ENCODE data around the gene SIVA1.

DNA sequence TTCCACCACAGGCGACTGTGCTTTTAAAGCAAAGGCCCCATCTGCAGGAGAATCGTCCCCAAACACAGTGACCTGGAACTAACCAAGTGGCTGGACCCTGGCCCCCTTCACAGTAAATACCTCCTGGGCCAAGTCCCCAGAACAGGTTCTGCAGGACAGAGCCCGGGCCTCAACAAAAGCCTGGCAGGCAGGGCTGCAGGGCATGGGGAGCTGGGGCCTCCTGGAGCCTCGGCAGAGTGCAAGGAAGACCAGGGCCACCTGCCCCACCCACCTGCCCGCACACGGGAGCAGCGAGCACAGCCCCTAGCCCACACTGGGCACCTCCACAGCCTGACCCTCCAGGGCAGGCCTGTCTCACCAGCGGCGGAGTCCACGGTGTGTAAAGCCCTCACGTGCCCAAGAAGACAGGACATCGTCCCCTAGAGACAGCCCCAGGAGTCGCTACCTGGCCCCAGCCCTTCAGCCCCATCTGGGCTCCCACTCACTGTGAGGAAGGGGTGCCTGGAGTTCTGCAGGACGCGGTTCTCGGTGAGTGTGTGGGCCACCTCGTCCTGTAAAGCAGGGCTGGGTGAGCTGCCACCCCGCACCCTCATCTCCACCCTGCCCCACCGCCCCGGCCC lies 21.6 kb downstream of the SIVA1 start:
- TF ChIP-seq CTCF (IDR thresholded peaks at IDR 0.05) (no peak), POLR2A (IDR thresholded peaks at IDR 0.05) (peak in 1 of 3 donors; percentile 34)
